Kasumi-1 (cell line): ENCODE data around the gene ANO2.

Experiments used
- DNase-seq, 2 experiments: peaks; one replicate each; lab custom pipeline; 2025; lab: John Stamatoyannopoulos, UW

The ANO2 gene

DNA sequence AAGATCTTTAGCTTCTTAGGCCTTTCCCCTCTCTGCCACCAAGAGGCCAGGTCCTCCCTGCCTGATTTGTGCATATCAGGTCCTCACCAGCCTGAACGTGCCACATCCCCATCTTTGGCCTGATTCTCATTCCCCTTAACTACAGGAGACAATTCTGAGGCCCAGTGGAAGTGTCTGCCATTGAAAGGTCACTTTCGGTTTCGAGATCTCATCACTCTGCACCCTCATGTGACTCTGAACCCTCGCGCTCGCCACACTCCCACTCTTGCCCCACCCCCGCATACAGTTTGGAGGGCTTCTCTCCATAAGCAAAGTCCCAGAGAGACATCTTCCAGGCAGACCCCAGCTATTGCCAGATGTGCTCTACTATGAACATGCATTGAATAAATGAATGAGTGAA lies 324.2 kb downstream of the ANO2 start:
- no peak for DNase-seq

DNA sequence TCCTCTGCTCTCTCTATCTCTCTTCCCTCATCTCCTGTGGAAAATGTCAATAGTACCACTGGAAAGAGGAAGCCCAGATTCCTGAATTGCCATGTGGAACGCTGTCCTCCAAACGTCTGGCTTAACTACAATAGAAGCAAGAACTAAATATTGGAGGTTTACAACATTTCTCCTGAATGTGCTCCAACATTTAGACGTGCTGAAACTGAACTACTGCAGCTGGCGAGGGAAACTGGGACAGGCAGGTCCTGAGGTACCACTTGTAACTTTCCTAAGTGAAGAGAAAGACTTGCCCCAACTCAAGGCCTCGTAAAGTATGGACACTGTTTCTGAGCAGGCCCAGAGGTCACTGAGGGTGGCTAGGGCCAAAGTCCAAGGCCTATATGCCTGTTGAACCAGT lies 325.4 kb downstream of the ANO2 start:
- no peak for DNase-seq

DNA sequence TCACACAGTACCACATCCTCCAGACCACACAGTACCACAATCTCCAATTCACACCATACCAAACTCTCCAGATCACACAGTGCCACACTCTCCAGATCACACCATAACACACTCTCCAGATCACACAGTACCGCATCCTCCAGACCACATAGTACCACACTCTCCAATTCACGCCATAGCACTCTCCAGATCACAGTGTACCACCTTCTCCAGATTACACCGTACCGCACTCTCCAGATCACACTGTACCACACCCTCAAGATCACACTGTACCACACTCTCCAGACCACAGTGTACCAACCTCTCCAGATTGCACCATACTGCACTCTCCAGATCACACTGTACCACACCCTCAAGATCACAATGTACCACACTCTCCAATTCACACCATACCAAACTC lies 328.2 kb downstream of the ANO2 start:
- DNase-seq: no peak

DNA sequence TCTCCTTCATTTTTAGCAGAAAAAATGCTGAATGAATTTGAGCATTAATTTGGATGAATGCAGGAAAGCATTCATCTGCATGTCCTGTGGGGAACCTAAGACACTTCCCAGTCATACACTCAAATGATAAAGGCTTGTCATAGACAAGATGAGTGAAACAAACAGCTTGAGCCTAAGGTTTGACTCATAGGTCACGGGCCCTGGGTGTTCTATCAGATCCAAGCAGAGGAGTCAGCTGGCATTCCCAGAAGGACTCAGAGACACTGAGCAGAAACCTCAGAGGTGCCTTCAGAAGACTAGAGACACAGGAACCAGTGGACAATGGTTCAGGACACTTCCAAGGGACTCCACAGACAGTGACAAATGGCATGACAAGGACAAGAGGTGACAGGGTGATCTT lies 329.3 kb downstream of the ANO2 start:
- no peak for DNase-seq

DNA sequence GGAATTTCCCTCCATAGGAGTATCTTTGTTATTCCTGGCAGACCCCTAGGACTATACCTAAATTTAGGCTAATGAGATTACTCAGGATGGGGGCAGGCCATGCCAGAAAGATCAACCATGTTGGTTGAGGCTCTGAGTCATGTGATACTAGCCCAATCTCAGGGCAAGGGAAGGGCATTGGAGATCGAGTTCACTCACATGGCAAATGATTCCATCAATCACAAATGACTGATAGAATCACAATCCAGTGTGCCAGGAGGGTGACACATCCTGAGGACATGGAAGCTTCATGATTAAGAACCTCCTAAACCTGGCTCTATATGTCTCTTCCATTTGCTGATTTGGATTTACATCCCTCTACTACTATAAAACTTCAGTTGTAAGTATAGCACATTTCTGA lies 330.8 kb downstream of the ANO2 start:
- DNase-seq: no peak

DNA sequence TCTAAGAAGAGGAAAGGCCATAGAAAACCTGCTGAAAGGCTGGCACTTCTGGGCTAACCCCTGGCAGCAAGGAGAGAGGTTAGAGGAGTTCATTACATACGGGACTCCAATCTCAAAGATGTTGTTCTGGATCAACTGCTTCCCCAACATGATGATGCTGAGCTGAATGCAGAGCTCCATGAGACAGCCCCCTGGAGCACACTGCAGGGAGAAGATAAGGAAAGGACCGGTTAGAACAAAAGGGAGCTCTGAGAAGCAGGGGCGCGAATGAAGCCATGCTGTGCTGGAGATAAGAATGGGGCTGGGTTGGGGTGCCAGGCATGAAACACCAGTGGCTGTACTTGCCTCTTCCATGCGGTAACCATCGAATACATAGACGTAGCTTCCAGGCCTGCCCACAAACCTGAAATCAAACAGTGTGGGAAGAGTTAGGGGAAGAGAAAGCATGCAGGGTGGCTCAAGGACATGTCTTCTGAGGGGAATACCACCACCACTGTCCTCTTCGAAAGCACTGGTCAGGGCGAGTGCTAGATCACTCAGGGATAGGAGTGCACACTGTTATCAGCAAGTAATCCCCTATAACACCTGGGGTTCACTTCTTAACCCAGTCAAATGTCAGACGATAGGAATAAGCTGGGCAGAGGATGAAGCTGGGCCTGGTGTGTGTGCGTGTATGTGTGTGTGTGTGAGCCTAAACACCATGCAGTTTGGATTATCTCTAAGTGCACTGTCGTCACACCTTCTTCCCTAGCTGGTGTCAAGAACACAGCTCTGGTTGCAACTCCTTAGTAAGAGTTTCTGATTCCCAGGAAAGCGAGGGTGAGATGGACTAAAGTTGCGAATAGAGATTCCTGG lies 332.3 kb downstream of the ANO2 start:
- no peak for DNase-seq

DNA sequence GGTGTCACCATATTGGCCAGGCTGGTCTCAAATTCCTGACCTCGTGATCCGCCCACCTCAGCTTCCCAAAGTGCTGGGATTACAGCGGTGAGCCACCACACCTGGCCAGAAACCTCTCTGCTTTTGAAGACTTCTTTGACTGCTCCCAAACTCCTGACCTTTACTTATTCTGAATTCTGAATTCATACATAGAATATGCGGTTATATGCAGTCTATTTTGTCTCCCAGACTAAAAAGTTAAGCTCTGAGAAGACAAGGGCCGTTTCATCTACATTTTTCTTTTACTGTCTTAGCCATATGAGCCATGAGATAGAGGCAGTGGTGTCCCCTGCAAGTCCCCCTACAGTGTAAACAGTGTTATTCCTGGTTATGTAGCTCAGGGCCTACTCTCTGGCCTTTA lies 333.9 kb downstream of the ANO2 start:
- no peak for DNase-seq

DNA sequence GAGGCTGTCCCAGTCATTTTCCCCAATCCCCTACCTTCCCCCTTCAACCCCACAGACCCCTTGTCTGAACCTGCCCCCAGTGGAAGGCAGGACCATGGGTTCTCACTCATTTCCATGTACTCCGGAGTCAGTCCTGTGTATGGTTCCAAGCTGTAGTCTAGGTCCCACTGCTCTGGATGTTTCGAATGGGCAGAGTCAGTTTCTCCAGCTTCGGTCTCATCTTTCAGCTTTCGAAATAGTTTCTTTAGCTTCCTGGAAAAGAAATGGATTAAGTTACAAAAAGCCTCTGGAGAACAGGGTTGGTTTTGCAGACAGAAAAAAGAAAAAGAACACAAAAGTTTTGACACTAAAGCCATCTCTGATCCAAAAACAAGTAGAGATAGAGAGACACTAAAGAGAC lies 345.7 kb downstream of the ANO2 start:
- DNase-seq: no peak

DNA sequence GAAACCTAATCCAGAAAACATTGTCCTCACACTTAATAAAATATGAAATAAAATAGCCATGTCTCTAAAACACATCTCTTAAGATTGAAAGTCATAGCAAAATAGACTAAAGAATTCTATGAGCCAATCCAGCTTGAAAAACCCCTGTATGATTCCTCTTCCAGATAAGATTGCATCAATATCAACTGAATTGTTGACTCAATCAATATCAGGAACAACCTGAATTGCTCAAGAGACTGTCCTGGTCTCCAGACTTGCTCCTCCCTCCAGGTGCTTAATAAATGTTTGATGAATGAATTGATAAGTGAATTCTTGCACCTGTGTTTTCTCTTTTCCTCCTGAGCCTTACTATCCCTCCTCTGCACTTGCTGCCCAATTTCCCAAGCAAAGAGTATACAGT lies 351.1 kb downstream of the ANO2 start:
- no peak for DNase-seq

DNA sequence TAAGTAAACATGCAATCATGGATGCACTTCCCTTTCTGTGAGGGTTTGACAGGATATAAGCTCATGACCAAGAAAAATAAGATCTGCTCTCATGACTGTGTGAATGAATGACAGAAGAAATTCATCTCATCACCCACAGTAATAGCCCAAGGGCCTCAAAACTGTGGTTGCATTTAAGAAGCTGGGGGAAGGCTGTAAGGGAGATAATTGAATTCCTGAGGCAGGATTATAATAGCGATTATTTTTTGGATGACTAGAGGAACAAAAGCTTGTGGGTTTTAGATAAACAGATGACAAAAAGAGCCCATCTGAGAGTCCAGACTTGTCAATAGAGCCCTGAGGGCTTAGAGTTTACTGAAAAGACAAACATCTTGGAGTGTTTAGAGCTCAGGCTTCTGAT lies 352.0 kb downstream of the ANO2 start:
- no peak for DNase-seq

DNA sequence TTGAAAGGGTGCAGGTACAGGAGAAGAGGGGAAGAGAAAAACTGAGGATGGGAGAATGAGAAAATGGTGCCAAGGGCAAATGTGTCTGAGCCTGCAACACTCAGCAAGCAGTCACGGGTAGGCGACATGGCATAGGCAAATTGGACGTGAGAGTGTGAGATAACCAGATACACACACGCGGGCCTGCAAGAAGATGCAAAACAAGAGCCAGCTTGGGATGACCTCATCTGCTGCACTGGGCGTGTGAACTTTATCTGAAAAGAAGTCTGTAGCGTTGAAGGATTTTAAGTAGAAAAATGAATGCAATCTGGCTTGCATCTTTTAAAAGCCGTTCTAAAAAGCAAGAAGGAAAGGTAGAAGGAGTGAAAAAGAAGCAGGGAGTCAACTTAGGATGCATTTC lies 352.7 kb downstream of the ANO2 start:
- no peak for DNase-seq

DNA sequence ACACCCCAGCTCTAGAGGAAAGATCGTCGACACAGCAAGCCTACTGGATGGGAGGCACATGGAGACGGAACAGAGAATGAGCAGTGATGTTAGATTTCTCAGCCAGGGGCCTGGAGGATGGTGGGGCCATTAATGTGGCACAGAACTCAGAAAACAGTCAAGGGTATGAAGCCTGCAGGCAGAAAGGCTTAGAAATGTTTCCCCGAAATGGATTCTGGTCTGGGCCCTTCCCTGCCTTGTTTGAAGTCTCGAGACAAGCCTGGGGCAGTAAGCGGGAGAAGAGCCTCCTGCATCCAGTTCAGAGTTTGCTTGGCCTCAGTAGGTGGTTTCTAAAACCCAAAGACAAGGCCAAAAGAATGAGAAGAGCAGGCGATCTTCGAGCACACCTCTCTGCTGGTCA lies 354.7 kb downstream of the ANO2 start:
- DNase-seq: no peak

DNA sequence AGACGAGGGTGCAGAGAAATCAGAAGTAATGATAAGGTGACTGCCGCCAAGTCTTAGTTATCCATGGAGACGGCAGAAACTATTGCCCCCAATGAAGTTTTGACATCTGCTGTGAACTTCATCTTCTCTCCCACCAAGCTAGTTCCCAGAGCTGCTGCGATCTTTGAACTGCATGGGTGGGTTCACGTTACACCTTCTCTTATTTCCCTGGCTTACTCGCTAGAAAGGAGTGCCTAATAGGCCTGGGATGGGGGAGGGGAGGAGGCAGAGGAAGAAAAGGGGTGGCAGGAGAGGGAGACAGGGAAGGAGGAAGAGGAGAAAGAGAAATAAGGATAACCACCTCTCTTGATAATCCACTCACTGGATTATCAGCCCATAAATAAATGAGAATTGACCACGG lies 356.0 kb downstream of the ANO2 start:
- DNase-seq: no peak

DNA sequence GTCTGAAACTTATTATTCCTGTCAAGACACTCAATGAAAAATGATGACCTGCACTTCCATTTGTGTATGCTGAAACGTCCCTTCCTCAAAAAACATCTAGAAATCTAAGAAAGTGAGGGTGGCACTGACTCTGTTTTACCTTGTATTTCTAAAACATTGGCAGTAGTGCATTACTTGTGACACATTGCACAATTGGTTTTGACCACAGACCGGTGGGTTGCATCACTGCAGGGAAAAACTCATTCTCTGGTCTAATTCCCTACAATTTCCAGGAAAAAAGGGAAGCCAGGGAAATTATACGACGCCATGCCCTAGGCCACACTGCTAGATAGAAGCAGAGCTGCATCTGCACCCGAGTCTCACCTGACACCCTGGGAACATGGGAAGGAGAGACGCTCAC lies 356.5 kb downstream of the ANO2 start:
- DNase-seq: no peak

DNA sequence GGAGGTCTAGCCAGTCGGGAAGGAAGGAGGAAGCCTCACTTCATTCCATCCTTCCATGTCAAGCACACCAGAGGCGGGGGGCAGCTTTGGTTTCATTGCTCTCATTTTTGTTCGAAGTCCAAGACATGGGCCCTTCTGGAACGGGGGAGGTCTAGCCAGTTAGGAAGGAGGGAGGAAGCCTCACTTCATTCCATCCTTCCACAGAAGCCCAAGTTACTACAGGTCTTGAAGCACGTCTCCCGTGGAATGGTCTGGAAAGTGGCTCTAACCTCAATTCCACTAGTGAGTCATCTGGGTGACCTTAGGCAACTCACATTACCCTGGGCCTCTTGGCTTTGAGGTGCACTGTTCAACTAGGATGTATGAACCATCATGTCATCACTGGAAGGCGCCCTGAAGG lies 356.9 kb downstream of the ANO2 start:
- no peak for DNase-seq

DNA sequence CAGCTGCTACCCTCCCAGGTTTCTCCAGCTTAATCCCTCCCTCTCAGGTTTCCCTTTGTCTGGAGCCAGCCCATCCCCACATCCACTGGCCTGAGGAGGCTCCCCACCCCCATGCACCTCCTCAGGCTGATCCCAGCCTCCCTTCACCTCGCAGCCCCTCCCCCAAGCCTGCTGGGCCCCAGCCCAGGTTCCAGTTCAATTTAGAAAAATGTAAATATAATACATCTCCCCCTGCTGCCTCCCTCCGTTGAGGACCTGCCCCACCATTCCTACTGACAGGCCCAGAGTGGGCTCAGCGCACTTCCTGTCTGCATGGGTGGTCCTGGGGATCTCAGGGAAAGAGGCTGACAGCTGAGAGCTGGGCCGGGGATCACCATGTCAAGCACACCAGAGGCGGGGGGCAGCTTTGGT lies 357.3 kb downstream of the ANO2 start:
- DNase-seq: no peak

DNA sequence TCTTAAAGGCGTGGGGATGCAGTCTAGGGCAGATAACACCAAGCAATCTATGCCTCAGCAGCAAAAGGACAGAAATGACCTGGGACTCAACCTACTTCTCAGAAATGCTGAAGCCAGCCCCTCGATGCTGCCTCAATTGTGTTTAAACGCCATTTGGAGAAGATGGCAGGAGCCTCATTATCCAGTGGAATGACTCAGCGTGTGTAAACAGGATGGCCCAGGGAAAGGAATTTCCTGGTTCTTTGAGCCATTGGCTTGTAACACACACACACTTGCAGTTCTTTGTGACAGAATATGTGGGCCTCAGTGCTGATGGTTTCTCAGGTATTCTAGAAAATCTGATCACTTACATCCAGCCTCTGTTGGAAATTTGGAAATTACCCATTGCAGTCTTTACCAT lies 358.9 kb downstream of the ANO2 start:
- DNase-seq: no peak

DNA sequence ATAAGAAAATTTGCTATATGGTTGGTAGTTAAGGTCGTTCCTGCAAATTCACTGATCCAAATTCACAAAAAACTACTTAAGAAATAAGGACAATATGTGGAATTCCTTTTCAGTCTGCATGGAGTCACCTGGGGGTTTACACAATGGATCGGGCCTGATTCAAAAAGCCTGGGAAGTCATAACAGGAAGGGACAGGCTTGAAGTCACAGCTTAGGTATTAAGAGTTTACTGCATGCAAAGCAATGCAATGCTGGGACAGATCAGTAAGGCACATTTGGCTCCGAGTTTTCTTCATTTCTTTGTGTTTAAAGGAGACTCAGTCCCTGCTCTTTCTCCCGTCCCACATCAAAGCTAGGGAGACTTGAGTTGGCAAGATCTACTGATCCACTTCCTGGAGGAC lies 359.9 kb downstream of the ANO2 start:
- no peak for DNase-seq

DNA sequence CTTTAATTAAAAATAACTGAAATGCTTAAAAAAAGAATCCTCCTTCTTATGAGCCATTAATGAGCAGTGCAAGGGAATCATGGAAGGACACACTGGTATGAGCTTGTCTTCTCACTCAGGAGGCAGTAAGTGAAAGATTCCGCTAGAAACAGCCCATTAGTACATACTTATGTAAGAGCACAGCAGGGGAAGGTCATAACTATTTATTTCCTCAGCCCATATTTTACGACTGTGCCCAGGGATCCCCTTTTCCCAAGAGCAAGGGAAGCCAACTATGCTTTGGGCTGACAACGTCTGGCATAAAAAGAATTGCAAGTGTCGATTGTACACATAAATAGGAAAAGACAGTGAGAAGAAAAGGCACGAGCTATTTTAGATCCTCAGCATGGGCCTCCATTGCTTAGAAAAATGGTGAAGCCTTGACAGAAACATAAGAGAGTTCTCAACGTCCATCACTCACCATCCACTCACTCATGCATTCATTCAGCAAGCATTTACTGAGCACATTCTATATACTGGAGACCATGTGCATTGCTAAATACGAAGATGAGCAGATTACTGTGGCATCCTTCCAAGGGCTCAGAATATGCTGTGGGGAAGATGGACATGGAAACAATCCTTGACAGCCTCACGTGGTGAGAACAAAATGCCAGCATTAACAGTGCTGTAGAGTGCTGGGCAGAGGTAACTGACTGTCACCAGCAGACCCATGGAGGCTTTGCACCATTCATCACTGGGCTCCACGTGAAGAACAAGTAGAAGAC lies 360.5 kb downstream of the ANO2 start:
- no peak for DNase-seq

DNA sequence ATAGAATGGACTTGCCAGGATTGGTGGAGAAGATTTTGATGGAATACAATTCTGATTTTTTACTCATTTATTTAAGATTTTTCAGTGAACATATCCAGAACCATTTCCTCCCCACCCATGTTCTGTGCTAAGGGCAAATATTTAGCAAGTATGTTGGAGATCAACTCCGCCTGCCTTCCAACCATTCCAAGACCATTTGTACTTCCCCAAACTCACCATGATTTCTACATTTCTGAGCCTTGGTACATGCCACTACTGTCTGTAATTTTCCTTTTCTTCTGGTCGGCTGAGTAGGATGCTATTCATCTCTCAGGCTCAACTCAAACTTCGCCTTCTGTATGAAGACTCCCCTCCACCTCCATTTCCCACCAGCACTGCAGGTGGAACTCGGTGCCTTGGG lies 362.5 kb downstream of the ANO2 start:
- no peak for DNase-seq

DNA sequence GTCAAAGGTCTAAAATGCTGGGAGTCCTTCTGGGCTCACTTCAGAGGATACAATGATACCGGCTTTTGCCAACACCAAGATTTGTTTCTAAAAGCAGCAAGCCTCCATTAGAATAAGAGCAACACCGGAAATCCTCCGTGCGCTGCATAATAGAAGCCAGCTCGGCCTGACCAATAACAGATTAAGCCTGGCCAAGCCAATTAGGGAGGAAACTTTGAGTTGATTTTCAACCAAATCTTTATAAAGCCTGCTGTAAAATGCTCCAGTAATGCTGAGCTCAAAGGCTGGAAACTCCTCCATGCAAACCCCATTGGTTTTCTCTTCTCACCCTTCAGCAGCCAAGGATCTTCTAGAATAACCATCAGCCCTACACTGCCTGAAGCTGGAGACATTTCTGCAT lies 363.0 kb downstream of the ANO2 start:
- no peak for DNase-seq

DNA sequence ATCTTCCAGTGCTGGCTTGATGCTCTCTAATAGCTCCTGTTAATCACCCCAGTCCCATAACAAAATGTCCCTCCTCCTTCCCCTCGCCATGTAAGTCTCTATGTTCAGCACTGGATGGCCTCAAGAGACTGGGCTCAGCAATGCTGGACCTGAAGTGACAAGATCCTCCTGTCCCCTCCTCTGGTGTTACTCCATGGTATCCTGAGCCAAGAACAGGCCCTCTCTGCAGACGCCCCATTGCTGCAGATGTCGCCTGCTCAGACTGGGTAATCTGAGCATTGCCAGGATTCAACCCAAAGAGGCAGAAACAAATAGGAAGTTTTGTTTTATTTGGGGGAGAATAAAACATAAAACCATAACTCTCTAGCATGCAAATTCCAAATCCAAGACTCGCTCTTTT lies 363.4 kb downstream of the ANO2 start:
- no peak for DNase-seq

DNA sequence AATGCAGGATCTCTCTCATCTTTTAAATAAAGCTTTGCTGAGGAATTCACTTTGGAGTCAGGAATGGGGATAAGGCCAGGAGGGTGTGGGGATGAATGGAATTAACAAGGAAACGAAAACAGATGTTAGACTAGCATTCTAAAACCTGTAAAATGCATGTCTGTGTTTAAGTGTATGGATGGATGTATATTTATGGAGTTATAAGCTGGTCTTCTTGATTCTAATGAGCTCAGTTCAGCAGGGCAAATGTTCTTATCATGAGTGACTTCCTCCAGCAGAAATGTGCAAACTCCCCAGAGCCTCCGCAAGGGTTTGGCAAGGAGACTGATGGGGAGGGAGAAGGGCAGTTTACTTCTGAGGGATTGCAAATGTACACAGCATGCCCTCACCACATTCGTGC lies 364.0 kb downstream of the ANO2 start:
- DNase-seq: no peak

DNA sequence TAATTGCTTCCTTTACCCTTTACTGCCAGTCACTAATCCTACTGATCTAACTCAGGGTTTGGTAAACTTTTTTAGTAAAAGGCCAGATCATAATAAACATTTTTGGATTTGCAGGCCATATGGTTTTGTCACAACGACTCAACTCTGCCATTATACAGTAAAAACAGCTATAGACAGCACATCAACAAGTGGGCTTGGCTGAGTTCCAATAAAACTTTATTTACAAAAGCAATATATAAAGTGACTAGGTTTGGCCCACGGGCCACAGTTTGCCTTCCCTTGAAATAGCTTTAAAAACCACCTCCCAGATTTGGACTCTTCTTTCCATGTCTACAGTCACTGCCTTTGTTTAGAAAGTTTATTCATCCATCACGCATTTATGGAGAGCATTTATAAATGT lies 366.3 kb downstream of the ANO2 start:
- DNase-seq: no peak
